Lower leg skin (tissue), 4 donors: Measurements from ENCODE around the gene BCAT1. TPM values are rescaled to one million over a fixed set of nuclear protein-coding genes. Genes with fewer than 3 reads are reported as not detected.

Experiments
- DNase-seq, 2 donors: peaks; one replicate each; pipeline ENCODE4 v3.0.0-alpha.2; 2019; ENCODE audit warnings: low spot score in 2 of 2
- H3K4me3 ChIP-seq: fragments of 200-600 bp; sonication (generic); 2 replicates; pipeline ENCODE4 v1.5.1; 2017; ENCODE audit warnings: mild to moderate bottlenecking, low read depth; ENCODE audit not compliant: poor library complexity, severe bottlenecking
- CTCF ChIP-seq, 3 donors: fragments of 450-650 bp; IDR thresholded peaks; one replicate each; pipeline ENCODE4 v1.5.1; 2016; ENCODE audit warnings: antibody characterized with exemption in 3 of 3, mild to moderate bottlenecking in 3 of 3, moderate library complexity in 2 of 3
- POLR2A ChIP-seq, 2 donors: fragments of 450-650 bp; IDR thresholded peaks; one replicate each; pipeline ENCODE4 v1.6.1; 2016 to 2017; ENCODE audit warnings: antibody characterized with exemption in 2 of 2, mild to moderate bottlenecking in 1 of 2, moderate library complexity in 1 of 2
- WGBS, 2 donors: methylation state at CpG; one replicate each; pipeline ENCODE4 v1.1.5; 2018; 5-methylcytosine and 5-hydroxymethylcytosine counted together
- intact Hi-C: fragments of 100-400 bp; cut with DNase I; formaldehyde crosslinking; loops from one replicate; pipeline ENCODE4 v1.15.0; 2023; ENCODE audit warnings: low total_unique reads
- total RNA-seq, 4 donors: library from RNA; depleted of rRNA; stranded (reverse); fragments of >200 nt; gene quantifications; one replicate each; pipeline ENCODE4 v1.1.0, GENCODE V29; 2016

BCAT1 gene
- total RNA-seq, 4 donors from 2014 or later, result 1.0 to 4.6 (median 2.8) TPM

DNA sequence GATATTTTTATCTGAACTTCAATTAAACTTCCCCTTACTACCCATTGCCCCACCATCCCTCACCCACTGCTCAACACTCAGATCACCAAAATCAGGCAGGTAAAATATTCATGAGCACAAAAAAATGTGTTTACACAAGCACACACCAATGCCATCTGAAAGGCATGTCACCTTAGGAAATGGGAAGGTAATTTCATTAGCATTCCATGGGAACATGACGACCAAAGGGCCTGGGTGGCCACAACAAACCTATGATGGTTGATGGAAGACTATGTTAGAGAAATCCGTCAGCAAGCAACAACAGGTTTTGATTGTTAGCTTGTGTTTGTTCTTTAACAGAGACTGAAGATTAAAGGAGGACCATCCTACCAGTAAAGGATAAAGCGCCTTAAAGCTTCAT is 97.6 kb downstream of the BCAT1 start:
- no peak overlapping the region for H3K4me3 ChIP-seq
- intact Hi-C loops, result no loop called here
- 90 to 92% methylated on average over 3 of the region's 3 CpGs for WGBS, 2 donors
- TF ChIP-seq POLR2A (IDR thresholded peaks at IDR 0.05) (no peak), CTCF (IDR thresholded peaks at IDR 0.05) (no peak)
- no peak for DNase-seq

GRCh38 chr12:24850496-24850895 is 98.4 kb downstream of the BCAT1 start:
- WGBS, 2 donors, result 57 to 65% methylated on average over 3 of the region's 3 CpGs
- intact Hi-C loops, result no loop called here

DNA sequence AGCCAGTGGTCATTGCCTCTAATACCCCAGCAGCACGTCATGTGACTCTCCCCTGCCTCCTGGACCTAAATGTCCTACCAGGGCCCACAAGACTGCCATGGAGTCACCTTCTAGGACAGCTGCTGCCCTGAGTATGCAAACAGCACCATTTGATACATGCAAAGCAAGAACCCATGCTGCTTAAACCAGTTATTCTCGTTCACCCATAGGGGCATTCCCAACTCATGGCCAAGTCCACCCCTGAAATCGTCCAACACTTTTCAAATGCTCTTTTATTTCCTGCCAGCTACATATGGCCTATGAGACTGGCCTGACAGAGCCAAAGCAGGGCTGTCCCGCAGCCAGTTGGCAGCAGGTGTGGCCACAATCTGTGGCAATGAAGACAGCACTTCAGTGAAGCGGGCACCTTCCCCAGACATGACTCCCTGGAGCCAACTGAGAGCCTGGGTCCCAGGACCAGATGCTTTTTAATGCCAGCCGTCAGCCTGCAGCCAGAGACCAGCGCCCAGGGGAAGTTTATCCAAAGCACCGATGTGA is 99.9 kb downstream of the BCAT1 start:
- TF ChIP-seq POLR2A (IDR thresholded peaks at IDR 0.05), result no peak
- TF ChIP-seq CTCF (IDR thresholded peaks at IDR 0.05), result no peak
- 66 to 75% methylated on average over 8 of the region's 8 CpGs for WGBS, 2 donors
- intact Hi-C loops, result no loop called here
- no peak overlapping the region for H3K4me3 ChIP-seq
- DNase-seq, result no peak

More at GRCh38 chr12:24850496-24850895, 98.4 kb downstream of the BCAT1 start:
- TF ChIP-seq POLR2A (IDR thresholded peaks at IDR 0.05) (no peak), CTCF (IDR thresholded peaks at IDR 0.05) (no peak)
- no peak for DNase-seq
- H3K4me3 ChIP-seq, result no peak overlapping the region

- DNase-seq, result no peak
- TF ChIP-seq POLR2A (IDR thresholded peaks at IDR 0.05) (no peak), CTCF (IDR thresholded peaks at IDR 0.05) (no peak)
- intact Hi-C loops, result no loop called here
- 89 to 91% methylated on average over 2 of the region's 2 CpGs for WGBS, 2 donors
- H3K4me3 ChIP-seq, result no peak overlapping the region
Measured at GRCh38 chr12:24846689-24847088, 102.2 kb downstream of the BCAT1 start.

GRCh38 chr12:24845615-24846014 is 103.3 kb downstream of the BCAT1 start:
- intact Hi-C loops, result no loop called here
- 73 to 76% methylated on average over 3 of the region's 3 CpGs for WGBS, 2 donors
- no peak for TF ChIP-seq CTCF (IDR thresholded peaks at IDR 0.05)
- no peak for TF ChIP-seq POLR2A (IDR thresholded peaks at IDR 0.05)
- no peak for DNase-seq
- H3K4me3 ChIP-seq, result no peak overlapping the region
